Neural cell (in vitro differentiated cells): Measurements from ENCODE around the gene ARID1B.

Experiments
- EP300 ChIP-seq: fragments of 450-650 bp; conservative IDR thresholded peaks from 2 replicates; pipeline ENCODE4 v1.6.1; 2014; ENCODE audit warnings: antibody characterized with exemption, mild to moderate bottlenecking, moderate library complexity; ENCODE audit not compliant: poor library complexity, severe bottlenecking
- EZH2 ChIP-seq: fragments of 200-600, 300-800 bp; shearing (Covaris generic), sonication (generic); IDR thresholded peaks from 2 replicates; pipeline ENCODE4 v1.6.1; 2014; ENCODE audit warnings: antibody characterized with exemption, low read length, borderline replicate concordance, mild to moderate bottlenecking; ENCODE audit not compliant: insufficient read depth, poor library complexity, severe bottlenecking
- MXI1 ChIP-seq: fragments of 450-650 bp; conservative IDR thresholded peaks from 2 replicates; pipeline ENCODE4 v1.6.1; 2014; ENCODE audit warnings: antibody characterized with exemption, mild to moderate bottlenecking; ENCODE audit not compliant: poor library complexity, severe bottlenecking
- POLR2AphosphoS5 ChIP-seq: IDR thresholded peaks from 2 replicates; pipeline ENCODE4 v1.6.1; 2012
- RAD21 ChIP-seq: fragments of 450-650 bp; conservative IDR thresholded peaks from 2 replicates; pipeline ENCODE4 v1.6.1; 2014; ENCODE audit warnings: antibody characterized with exemption, mild to moderate bottlenecking, moderate library complexity
- SMC3 ChIP-seq: fragments of 450-650 bp; conservative IDR thresholded peaks from 2 replicates; pipeline ENCODE4 v1.6.1; 2014; ENCODE audit warnings: antibody characterized with exemption, mild to moderate bottlenecking, moderate library complexity; ENCODE audit not compliant: poor library complexity
- TAF1 ChIP-seq: IDR thresholded peaks from 2 replicates; pipeline ENCODE4 v1.6.1; 2012; ENCODE audit warnings: low read depth
- TF ChIP-seq, protein P1 (sequence below): fragments of 450-650 bp; IDR thresholded peaks from 2 replicates; pipeline ENCODE4 v1.5.1; 2014; ENCODE audit warnings: antibody characterized with exemption, mild to moderate bottlenecking, moderate library complexity; ENCODE audit not compliant: poor library complexity, severe bottlenecking
- TF ChIP-seq, protein P2 (sequence below): IDR thresholded peaks from 2 replicates; pipeline ENCODE4 v1.6.1; 2012; ENCODE audit warnings: borderline replicate concordance

DNA sequence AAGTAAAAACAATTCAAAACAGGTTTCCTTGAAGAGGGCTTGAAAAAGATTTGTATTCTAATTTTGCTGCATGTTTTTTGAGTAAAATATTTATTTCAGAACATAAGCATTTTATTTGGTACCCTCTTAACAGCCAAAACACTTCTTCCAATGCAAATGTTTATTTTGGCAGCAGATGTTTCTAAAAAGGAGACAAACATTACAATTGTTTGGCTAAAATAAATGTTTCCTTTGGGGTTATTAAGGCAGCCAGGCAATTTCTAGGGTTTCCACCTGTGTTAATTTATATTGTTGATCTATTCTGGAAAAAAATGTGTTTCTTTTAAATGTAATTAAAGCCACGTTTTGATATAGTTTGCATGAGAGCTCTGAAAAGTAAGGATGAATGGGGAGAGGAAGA lies 56.6 kb downstream of the ARID1B start:
- no peak for TF ChIP-seq EP300
- TF ChIP-seq, protein P1, sequence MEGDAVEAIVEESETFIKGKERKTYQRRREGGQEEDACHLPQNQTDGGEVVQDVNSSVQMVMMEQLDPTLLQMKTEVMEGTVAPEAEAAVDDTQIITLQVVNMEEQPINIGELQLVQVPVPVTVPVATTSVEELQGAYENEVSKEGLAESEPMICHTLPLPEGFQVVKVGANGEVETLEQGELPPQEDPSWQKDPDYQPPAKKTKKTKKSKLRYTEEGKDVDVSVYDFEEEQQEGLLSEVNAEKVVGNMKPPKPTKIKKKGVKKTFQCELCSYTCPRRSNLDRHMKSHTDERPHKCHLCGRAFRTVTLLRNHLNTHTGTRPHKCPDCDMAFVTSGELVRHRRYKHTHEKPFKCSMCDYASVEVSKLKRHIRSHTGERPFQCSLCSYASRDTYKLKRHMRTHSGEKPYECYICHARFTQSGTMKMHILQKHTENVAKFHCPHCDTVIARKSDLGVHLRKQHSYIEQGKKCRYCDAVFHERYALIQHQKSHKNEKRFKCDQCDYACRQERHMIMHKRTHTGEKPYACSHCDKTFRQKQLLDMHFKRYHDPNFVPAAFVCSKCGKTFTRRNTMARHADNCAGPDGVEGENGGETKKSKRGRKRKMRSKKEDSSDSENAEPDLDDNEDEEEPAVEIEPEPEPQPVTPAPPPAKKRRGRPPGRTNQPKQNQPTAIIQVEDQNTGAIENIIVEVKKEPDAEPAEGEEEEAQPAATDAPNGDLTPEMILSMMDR = no peak
- TF ChIP-seq POLR2AphosphoS5 = no peak
- TF ChIP-seq EZH2 = no peak
- no peak for TF ChIP-seq SMC3
- TF ChIP-seq RAD21 = no peak
- TF ChIP-seq, protein P2, sequence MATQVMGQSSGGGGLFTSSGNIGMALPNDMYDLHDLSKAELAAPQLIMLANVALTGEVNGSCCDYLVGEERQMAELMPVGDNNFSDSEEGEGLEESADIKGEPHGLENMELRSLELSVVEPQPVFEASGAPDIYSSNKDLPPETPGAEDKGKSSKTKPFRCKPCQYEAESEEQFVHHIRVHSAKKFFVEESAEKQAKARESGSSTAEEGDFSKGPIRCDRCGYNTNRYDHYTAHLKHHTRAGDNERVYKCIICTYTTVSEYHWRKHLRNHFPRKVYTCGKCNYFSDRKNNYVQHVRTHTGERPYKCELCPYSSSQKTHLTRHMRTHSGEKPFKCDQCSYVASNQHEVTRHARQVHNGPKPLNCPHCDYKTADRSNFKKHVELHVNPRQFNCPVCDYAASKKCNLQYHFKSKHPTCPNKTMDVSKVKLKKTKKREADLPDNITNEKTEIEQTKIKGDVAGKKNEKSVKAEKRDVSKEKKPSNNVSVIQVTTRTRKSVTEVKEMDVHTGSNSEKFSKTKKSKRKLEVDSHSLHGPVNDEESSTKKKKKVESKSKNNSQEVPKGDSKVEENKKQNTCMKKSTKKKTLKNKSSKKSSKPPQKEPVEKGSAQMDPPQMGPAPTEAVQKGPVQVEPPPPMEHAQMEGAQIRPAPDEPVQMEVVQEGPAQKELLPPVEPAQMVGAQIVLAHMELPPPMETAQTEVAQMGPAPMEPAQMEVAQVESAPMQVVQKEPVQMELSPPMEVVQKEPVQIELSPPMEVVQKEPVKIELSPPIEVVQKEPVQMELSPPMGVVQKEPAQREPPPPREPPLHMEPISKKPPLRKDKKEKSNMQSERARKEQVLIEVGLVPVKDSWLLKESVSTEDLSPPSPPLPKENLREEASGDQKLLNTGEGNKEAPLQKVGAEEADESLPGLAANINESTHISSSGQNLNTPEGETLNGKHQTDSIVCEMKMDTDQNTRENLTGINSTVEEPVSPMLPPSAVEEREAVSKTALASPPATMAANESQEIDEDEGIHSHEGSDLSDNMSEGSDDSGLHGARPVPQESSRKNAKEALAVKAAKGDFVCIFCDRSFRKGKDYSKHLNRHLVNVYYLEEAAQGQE = no peak
- no peak for TF ChIP-seq MXI1
- TF ChIP-seq TAF1 = no peak
